CD14-positive monocyte (primary cell): ENCODE results near the gene ST3GAL3. TPM values are rescaled to one million over a fixed set of nuclear protein-coding genes. Genes with fewer than 3 reads are reported as not detected.
A peak's percentile ranks its signal among the peaks of the same experiment; 100 is the strongest.

Experiments used
- DNase-seq, 3 donors: peaks; one replicate each; pipeline ENCODE4 v3.0.0-alpha.2; 2011 to 2022
- H2AFZ ChIP-seq: 2 replicates; pipeline ENCODE4 v1.6.0; 2012; ENCODE audit warnings: mild to moderate bottlenecking, low read depth, low read length, inconsistent platforms; ENCODE audit not compliant: insufficient read depth, poor library complexity, severe bottlenecking
- H3K27ac ChIP-seq, 2 donors: 1 replicate in 1 of 2; 2 replicates in 1 of 2; pipeline ENCODE4 v1.5.1; 2012 to 2013; ENCODE audit warnings: low read length in 2 of 2, control low read depth in 1 of 2, inconsistent platforms in 1 of 2, low read depth in 1 of 2, mild to moderate bottlenecking in 1 of 2
- H3K27me3 ChIP-seq, 2 donors: one replicate each; pipeline versions ENCODE4 v1.6.0 to v1.6.1; 2011 to 2013; ENCODE audit warnings: low read length in 2 of 2; ENCODE audit not compliant: control insufficient read depth in 2 of 2, insufficient read depth in 2 of 2
- H3K36me3 ChIP-seq, 2 donors: replicated peaks in 1 of 2; 1 replicate in 1 of 2; 2 replicates in 1 of 2; pipeline versions ENCODE4 v1.5.1 to v1.6.1; 2012 to 2013; ENCODE audit warnings: low read length in 2 of 2, control low read depth in 1 of 2, inconsistent platforms in 1 of 2, mild to moderate bottlenecking in 1 of 2; ENCODE audit not compliant: insufficient read depth in 2 of 2, control insufficient read depth in 1 of 2
- H3K4me1 ChIP-seq, 2 donors: 1 replicate in 1 of 2; 2 replicates in 1 of 2; pipeline versions ENCODE4 v1.5.1 to v1.6.1; 2012 to 2013; ENCODE audit warnings: low read length in 2 of 2, control low read depth in 1 of 2, inconsistent platforms in 1 of 2, mild to moderate bottlenecking in 1 of 2, moderate library complexity in 1 of 2; ENCODE audit not compliant: insufficient read depth in 2 of 2, control insufficient read depth in 1 of 2
- H3K4me2 ChIP-seq: replicated peaks from 2 replicates; pipeline ENCODE3; 2012; ENCODE audit warnings: low read length, moderate library complexity, mild to moderate bottlenecking; ENCODE audit not compliant: poor library complexity, severe bottlenecking; ENCODE audit errors: extremely low read depth
- H3K4me3 ChIP-seq, 3 experiments: fragments of 200-600 bp in 1 of 3; sonication (generic) in 1 of 3; replicated peaks in 1 of 3; 1 replicate in 2 of 3; 2 replicates in 1 of 3; pipeline ENCODE4 v1.5.1; 2011 to 2013; ENCODE audit warnings: low read length in 3 of 3, mild to moderate bottlenecking in 3 of 3, control low read depth in 2 of 3, low read depth in 2 of 3, inconsistent platforms in 1 of 3, moderate library complexity in 1 of 3
- H3K79me2 ChIP-seq: 2 replicates; pipeline ENCODE4 v1.6.0; 2012; ENCODE audit warnings: mild to moderate bottlenecking, control low read depth, inconsistent platforms, low read length, moderate library complexity; ENCODE audit not compliant: insufficient read depth
- H3K9ac ChIP-seq: 2 replicates; pipeline ENCODE4 v1.6.0; 2017; ENCODE audit warnings: low read length, mild to moderate bottlenecking; ENCODE audit not compliant: insufficient read depth, poor library complexity, severe bottlenecking
- H3K9me3 ChIP-seq, 2 donors: replicated peaks in 1 of 2; 1 replicate in 1 of 2; 2 replicates in 1 of 2; pipeline versions ENCODE4 v1.5.1 to v1.6.1; 2012 to 2013; ENCODE audit warnings: low read length in 2 of 2, control low read depth in 1 of 2; ENCODE audit not compliant: control insufficient read depth in 1 of 2, insufficient read depth in 1 of 2
- H4K20me1 ChIP-seq: 2 replicates; pipeline ENCODE4 v1.6.0; 2012; ENCODE audit warnings: mild to moderate bottlenecking, low read length, control low read depth, moderate library complexity; ENCODE audit not compliant: insufficient read depth
- H3K27ac Mint-ChIP-seq, 7 donors: one replicate each; pipeline ENCODE4 v1.8.0; 2020; ENCODE audit warnings: mild to moderate bottlenecking in 7 of 7, mixed read lengths in 7 of 7, moderate library complexity in 6 of 7, inconsistent platforms in 2 of 7
- H3K27me3 Mint-ChIP-seq, 3 donors: one replicate each; pipeline ENCODE4 v1.8.0; 2021 to 2022; ENCODE audit warnings: low read depth in 3 of 3, mild to moderate bottlenecking in 3 of 3, mixed read lengths in 3 of 3, moderate library complexity in 3 of 3, inconsistent platforms in 1 of 3
- H3K36me3 Mint-ChIP-seq, 2 donors: one replicate each; pipeline ENCODE4 v1.8.0; 2020; ENCODE audit warnings: mixed read lengths in 2 of 2, inconsistent platforms in 1 of 2, mild to moderate bottlenecking in 1 of 2
- H3K4me1 Mint-ChIP-seq: one replicate; pipeline ENCODE4 v1.8.0; 2020; ENCODE audit warnings: mild to moderate bottlenecking, mixed read lengths
- H3K4me3 Mint-ChIP-seq, 2 donors: one replicate each; pipeline ENCODE4 v1.8.0; 2020; ENCODE audit warnings: mild to moderate bottlenecking in 2 of 2, mixed read lengths in 2 of 2, moderate library complexity in 1 of 2
- H3K9me3 Mint-ChIP-seq, 7 donors: one replicate each; pipeline ENCODE4 v1.8.0; 2020 to 2022; ENCODE audit warnings: mixed read lengths in 7 of 7, mild to moderate bottlenecking in 6 of 7, moderate library complexity in 6 of 7, inconsistent platforms in 2 of 7
- CTCF ChIP-seq: fragments of 200-600 bp; IDR thresholded peaks from one replicate; pipeline ENCODE4 v1.8.0; 2022; ENCODE audit warnings: antibody characterized with exemption, mild to moderate bottlenecking
- WGBS: methylation state at CpG from one replicate; pipeline ENCODE4 v1.1.5; 2013; ENCODE audit warnings: missing lambda C conversion rate; ENCODE audit not compliant: insufficient coverage; 5-methylcytosine and 5-hydroxymethylcytosine counted together
- intact Hi-C, 2 donors: fragments of 100-400 bp; cut with micrococcal nuclease; formaldehyde crosslinking; loops; one replicate each; pipeline versions ENCODE4 v1.15.0 to v1.15.1; 2023
- polyA minus RNA-seq: library from RNA; depleted of rRNA, polyadenylated mRNA; stranded (reverse); fragments of >200 nt; gene quantifications from 2 replicates; pipeline ENCODE4 v1.2.3, GENCODE V29; 2012
- polyA plus RNA-seq, 3 donors: library from polyadenylated mRNA; depleted of rRNA in 1 of 3; unstranded in 2 of 3; stranded (reverse) in 1 of 3; fragments of 300-500 nt in 2 of 3; fragments of >200 nt in 1 of 3; fragmentation: Illumina TruSeq in 2 of 3; gene quantifications; 1 replicate in 2 of 3; 2 replicates in 1 of 3; pipeline ENCODE4 v1.2.3, GENCODE V29; 2012 to 2021
- total RNA-seq, 12 experiments: library from RNA in 1 of 12; stranded (reverse) in 1 of 12; fragments of 120-200 nt in 1 of 12; gene quantifications; one replicate each; pipeline ENCODE4 v1.2.4 and lab custom pipeline; 2013 to 2026; ENCODE audit warnings: mixed read lengths in 6 of 12, inconsistent platforms in 1 of 12

ST3GAL3 gene
- total RNA-seq (2013), result 3.0 TPM
- 1 to 10 TPM; 1.6 to 4.5 (median 2.1) TPM for polyA plus RNA-seq
- 3.3 and 4.3 TPM in 2 replicates for polyA minus RNA-seq
- 0.91 to 7.4 (median 2.5) reads per million in 11 experiments for total RNA-seq (lab: John Stamatoyannopoulos, UW)

GRCh38 chr1:43707190-43708001, at the start of gene ST3GAL3:
TSS of gene ST3GAL3 (plus strand) at chr1:43707536. CDS start at chr1:43736263, 28,727 bp downstream.
- peak within 1 kb of the TSS; percentile 93 for H3K4me2 ChIP-seq
- no peak for TF ChIP-seq CTCF
- no peaks in the 10 kb centered on the region for H3K27me3 ChIP-seq
- Mint-ChIP-seq H3K27ac (peak within 1 kb of the TSS; percentile 50 to 92 (median 83)), H3K27me3 (no peaks in the 10 kb centered on the region), H3K4me3 (peak within 1 kb of the TSS; percentile 92 to 97), H3K9me3 (no peaks in the 10 kb centered on the region), H3K36me3 (peaks cover 24 to 33% of the 10 kb centered on the region in 2 donors), H3K4me1 (peaks cover 45% of the 10 kb centered on the region)
- no peaks in the 10 kb centered on the region for H3K9me3 ChIP-seq
- peak within 1 kb of the TSS in 1 of 2 donors; percentile 80 for H3K27ac ChIP-seq
- intact Hi-C loops, result loop anchor here (2.0 to 5.0 kb wide), 3 partner anchors 55 to 240 kb away; partner anchors contain the start of genes KDM4A (in 2 of the 2) and IPO13 (in 1 of the 2)
- peak within 1 kb of the TSS; percentile 75 to 89 (median 75) for H3K4me3 ChIP-seq
- H3K36me3 ChIP-seq, result peaks cover 24 to 27% of the 10 kb centered on the region in 2 donors
- H4K20me1 ChIP-seq, result peaks cover 9% of the 10 kb centered on the region
- H3K9ac ChIP-seq, result peak within 1 kb of the TSS; percentile 85
- under 1% methylated on average over 103 of the region's 103 CpGs for WGBS
- H3K79me2 ChIP-seq, result peaks cover 47% of the 10 kb centered on the region
- H2AFZ ChIP-seq, result peak within 1 kb of the TSS; percentile 91
- peaks cover 27 to 37% of the 10 kb centered on the region in 2 donors for H3K4me1 ChIP-seq
- peak; percentile 84 to 87 (median 87) for DNase-seq

- Histone ChIP-seq H3K27ac (no peak overlapping the region), H3K4me3 (no peak overlapping the region), H3K27me3 (no peaks in the 10 kb centered on the region), H2AFZ (no peak overlapping the region), H4K20me1 (peaks cover 36% of the 10 kb centered on the region), H3K79me2 (peaks cover 29% of the 10 kb centered on the region), H3K36me3 (peaks cover 92 to 100% of the 10 kb centered on the region in 2 donors), H3K4me1 (no peaks in the 10 kb centered on the region), H3K9me3 (no peaks in the 10 kb centered on the region), H3K9ac (no peak overlapping the region), H3K4me2 (no peak overlapping the region)
- DNase-seq, result no peak
- Mint-ChIP-seq H3K9me3 (no peaks in the 10 kb centered on the region), H3K27me3 (no peaks in the 10 kb centered on the region), H3K36me3 (peaks cover 67 to 99% of the 10 kb centered on the region in 2 donors), H3K27ac (no peak overlapping the region), H3K4me3 (no peak overlapping the region), H3K4me1 (no peaks in the 10 kb centered on the region)
- WGBS, result 100% methylated on average over 1 of the region's 14 CpGs
- TF ChIP-seq CTCF, result no peak
- intact Hi-C loops, result loop anchor here in 1 of 2 donors (10.0 kb wide), 3 partner anchors 285 to 555 kb away; partner anchors contain the start of genes ATP6V0B, B4GALT2, DMAP1 and DPH2
These were observed 47.8 kb upstream of the ST3GAL3 start for GRCh38 chr1:43659212-43660166.
